ENCODE data around the gene INAFM1.

INAFM1 gene

GRCh38 chr19:47274071-47274890, at the start of gene INAFM1:
TSS of gene INAFM1 (plus strand) at chr19:47274885. CDS start at chr19:47274920, 35 bp downstream.
- DNase-seq (ENCODE audit: low read depth) = peak; percentile 100

- peak; percentile 78 for DNase-seq (ENCODE audit: low read depth)
These were observed 48.8 kb upstream of the INAFM1 start for GRCh38 chr19:47225746-47226425.

GRCh38 chr19:47226426-47227351, 48.0 kb upstream of the INAFM1 start:
- DNase-seq (ENCODE audit: low read depth) = peak; percentile 20

- DNase-seq (ENCODE audit: low read depth) = peak; percentile 28
These were observed 47.1 kb upstream of the INAFM1 start for GRCh38 chr19:47227352-47228167.

GRCh38 chr19:47228168-47228936, 46.3 kb upstream of the INAFM1 start:
- DNase-seq (ENCODE audit: low read depth) = peak; percentile 33

GRCh38 chr19:47228937-47229675, 45.6 kb upstream of the INAFM1 start:
- no peak for DNase-seq (ENCODE audit: low read depth)

GRCh38 chr19:47229676-47230053, 45.0 kb upstream of the INAFM1 start:
- DNase-seq (ENCODE audit: low read depth) = no peak

GRCh38 chr19:47230054-47230920, 44.4 kb upstream of the INAFM1 start:
- DNase-seq (ENCODE audit: low read depth) = peak; percentile 78

- DNase-seq (ENCODE audit: low read depth) = no peak
These were observed 43.8 kb upstream of the INAFM1 start, which contains the start of gene BBC3 for GRCh38 chr19:47230921-47231214. TSS of gene BBC3 (minus strand) at chr19:47231199. CDS start at chr19:47228431, 2,768 bp downstream.

GRCh38 chr19:47231215-47232054, 43.2 kb upstream of the INAFM1 start:
- peak; percentile 90 for DNase-seq (ENCODE audit: low read depth)

- no peak for DNase-seq (ENCODE audit: low read depth)
These were observed 42.1 kb upstream of the INAFM1 start for GRCh38 chr19:47232422-47233211.

GRCh38 chr19:47236072-47236675, 38.5 kb upstream of the INAFM1 start:
- no peak for DNase-seq (ENCODE audit: low read depth)

- no peak for DNase-seq (ENCODE audit: low read depth)
These were observed 35.5 kb upstream of the INAFM1 start for GRCh38 chr19:47239152-47239551.

- DNase-seq (ENCODE audit: low read depth) = no peak
These were observed 34.9 kb upstream of the INAFM1 start for GRCh38 chr19:47239610-47240296.

- DNase-seq (ENCODE audit: low read depth) = no peak
These were observed 34.1 kb upstream of the INAFM1 start for GRCh38 chr19:47240556-47240955.
